ENCODE measurements around the gene JOSD1.

Gene JOSD1

DNA sequence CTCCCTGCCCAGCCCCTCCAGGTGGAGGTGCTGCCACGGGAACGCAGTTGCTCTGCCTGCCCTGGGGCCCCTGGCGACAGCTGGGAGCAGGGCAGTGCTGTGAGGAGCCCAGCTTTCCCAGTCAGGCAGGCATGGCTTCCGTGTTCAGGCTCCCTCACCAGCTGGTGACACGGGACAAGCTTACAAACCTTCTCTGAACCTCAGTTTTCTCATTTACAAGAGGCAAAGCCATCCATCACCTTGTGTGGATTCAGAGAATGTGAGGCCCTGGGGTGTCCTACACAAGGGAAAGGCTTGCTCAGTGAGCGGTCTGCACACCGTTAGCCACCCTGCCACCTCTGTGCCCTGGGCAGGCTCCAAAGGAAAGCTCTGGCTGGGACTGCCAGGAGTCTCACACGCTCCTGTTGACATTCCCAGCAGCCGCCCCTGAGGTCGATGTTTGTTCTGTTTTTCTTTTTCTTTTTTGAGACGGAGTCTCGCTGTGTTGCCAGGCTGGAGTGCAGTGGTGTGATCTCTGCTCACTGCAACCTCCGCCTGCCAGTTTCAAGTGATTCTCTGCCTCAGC is 31.6 kb upstream of the JOSD1 start:
- no peak for DNase-seq

DNA sequence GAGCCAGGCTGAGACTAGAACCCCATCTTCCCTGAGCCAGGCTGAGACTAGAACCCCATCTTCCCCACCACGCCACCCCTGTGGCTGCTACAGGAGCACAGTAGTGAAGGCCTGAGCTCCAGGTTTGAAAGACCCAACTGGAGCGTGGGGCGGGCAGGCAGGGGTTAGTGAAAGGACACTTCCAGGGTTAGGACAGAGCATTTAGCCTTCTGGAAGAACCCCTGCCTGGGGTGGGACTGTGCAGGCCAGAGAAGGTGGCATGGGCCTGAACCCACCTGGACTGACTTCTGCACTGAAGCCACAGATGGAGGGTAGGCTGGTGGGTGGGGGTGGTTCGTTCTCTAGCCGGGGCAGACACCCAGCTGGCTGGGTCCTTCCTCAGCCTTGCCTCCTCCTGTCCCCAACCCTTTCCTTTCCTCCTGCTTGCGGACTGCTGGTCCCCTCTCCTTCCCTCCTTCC is 31.0 kb upstream of the JOSD1 start:
- no peak for DNase-seq

DNA sequence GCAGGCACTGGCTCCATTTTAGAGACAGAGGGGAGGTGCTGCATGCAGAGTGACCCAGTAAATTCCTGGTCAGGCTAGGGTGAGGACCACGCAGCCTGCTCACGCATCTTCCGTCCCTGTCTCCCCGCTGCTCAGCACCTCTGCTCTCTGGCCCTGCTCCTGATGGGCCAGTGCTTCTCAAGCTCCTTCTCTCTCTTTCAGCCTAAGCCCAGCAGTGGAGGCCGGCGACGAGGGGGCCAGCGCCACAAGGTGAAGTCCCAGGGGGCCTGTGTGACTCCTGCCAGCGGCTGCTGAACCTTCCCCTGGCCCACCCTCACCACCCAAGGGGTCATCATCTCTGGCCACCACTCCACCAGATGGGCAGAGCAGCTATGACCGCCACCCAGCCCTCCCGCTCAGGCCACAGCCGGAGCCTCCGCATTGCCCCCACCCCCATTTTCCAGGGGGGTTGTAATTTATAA is 29.7 kb upstream of the JOSD1 start:
- no peak for DNase-seq

DNA sequence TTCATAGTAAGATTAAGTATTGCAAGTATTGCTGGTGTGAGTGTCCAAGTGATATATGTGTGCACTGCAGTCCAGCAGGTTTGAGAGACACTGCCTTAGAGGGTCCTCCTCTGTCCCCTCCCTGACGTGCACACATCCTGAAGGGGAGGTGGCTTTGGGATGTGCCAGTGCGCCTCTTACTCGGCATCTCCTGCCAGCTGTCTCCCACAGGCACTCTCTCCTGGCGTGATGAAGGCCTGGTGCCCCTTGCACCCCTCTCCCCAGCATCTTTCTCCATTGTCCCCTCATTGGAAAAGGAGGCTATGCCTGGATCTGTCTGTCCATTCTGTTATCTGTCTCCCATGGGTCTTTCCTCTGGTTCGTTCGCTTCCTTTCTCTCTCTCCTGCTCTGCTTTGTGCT is 29.2 kb upstream of the JOSD1 start:
- no peak for DNase-seq

DNA sequence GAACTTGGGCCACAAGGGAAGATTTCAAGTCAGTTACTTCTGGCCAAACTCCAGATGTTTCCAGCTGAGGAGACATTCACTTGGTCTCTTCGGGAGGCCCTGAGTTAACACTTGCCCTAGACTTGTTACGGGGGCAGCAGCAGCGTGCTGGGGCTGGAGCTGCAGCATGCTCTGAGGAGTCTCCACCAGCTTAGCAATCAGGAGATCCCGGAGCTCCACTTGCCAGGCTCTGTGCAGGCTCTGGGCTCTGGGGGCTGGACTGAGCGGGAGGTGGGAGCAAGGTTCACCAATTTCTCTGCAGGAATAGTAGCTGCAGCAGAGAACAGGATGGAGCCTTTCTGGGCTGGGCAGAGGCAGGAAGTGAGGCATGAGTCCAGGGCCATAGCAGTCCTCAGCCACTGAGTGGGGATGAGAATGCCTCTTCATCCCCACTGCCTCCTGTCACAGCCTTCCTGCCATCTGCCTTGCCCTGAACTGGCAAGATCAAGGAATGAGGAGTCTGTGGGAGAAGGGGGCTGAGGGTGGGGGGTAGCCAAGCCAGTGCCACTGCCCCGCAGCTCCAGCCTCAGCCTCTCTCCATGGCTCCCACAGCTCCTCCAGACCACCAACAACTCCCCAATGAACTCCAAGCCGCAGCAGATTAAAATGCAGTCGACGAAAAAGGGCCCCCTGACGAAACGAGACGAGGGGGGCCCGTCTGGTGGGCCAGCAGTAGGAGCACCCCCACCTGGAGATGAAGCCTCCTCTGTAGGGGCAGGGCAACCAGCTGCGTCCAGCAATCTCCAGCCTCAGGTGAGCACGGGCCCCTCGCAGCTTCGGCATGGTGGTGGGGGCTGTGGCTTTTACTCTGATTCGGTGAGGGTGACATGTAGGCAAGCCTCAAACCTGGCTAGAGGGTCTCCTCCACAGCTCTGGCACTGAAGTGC is 28.4 kb upstream of the JOSD1 start:
- no peak for DNase-seq

DNA sequence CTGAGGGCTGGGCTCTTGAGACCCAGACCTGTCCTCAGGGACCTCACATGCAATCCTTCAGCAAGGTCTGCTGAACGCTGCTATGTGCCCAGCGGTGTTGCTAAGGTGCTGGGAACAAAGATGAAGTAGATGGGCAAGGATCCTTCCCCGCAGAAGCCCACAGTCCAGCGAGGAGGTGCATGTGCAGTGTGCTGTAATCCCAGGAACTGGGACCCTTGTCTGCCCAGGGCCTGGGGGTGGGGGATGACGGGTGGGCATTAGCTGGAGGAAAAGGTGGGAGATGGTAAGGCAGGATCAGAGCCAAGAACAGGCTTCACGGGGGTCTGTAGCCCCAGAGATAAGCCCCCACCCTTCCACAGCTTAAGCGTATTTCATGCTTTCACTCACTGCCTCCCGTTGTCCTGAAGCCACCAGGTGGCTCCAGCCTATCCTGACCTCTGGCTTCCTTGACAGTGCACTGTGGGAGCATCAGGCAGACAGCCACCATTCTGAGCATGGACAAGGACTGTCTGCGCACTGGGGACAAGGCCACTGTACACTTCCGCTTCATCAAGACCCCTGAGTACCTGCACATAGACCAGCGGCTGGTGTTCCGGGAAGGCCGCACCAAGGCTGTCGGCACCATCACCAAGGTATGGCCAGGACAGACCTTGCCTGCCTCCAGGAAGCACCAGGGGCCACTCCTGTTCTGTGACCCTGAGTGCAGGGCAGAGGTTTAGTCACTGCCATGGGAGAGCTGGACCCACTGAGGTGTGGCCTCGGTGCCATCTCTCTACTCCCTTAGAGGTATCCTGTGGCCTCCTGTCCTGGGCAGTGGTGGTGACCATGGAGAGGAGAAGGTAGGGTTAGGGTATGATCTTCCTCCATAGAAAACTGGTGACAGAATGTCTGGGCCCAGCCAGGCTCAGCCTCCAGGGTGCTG is 27.0 kb upstream of the JOSD1 start:
- no peak for DNase-seq

DNA sequence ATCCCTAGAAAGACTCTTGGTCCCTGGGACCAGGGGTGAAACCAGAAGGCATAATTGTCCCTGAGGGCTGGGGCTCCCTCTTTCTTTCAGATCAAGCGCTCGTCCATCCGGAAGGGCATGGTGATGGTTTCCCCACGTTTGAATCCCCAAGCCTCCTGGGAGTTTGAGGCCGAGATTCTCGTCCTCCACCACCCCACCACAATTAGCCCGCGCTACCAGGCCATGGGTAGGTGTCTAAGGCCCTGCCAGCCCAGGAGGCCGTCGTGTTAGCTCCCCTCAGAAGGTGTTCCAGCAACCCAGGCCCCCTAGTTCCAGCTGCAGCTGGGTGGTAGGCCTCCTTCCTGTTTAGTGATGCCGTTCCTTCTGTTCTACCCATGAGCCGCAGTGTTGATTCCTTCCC is 26.4 kb upstream of the JOSD1 start:
- no peak for DNase-seq

DNA sequence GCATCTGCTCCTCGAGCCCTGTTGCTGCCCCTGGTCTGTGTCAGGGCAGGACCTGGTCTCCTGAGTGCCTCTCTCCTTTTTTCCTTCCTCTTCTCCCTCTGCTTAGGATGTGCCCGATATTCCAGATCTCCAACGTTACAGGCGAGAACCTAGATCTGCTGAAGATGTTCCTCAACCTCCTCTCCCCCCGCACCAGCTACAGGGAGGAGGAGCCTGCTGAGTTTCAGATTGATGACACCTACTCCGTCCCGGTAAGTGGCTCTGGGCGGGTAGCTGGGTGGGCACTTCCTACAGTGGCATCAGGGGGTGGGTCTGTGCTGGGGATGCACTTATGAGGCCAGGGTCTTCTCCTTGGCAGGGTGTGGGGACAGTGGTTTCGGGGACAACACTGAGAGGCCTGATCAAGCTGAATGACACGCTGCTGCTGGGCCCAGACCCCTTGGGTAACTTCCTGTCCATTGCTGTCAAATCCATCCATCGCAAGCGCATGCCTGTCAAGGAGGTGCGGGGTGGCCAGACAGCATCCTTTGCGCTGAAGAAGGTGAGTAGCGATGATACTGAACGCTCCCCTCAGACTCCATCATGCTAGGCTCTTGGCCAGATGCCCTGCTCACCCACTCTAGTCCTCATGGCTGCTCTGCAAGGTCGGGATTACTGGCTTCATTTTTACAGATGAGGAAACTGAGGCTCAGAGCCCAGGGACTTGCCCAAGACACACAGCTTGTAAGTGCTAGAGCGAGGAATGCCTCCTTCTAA is 25.3 kb upstream of the JOSD1 start:
- no peak for DNase-seq

DNA sequence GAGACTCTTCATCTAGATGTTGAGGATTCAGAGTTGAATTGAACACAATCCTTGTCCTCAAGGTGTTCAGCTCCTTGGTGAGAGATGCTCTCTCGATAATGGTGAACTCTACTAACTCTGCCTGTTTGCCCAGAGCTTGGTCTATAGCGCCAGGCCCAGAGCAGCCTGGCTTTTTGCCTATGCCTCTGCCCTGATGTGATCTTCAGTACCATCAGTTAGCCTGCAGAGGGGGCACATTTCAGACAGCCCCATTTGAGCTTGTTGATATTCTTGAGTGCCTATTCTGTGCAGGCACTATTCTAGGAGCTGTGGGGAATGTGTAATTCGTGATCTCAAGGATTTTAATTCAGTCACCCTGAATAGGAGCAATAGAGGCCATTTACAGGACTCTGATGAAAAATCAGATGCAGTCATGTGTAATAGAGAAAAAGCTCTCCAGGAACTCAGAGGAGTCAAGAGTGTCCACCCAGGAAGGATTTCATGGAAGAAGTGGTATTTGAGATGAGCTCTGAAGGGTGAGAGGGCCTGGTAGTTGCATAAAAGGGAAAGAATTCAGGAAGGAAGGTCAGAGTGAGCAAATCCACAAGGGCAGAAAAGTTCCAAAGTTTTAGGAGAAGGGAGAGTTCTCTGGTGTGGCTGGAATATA is 24.3 kb upstream of the JOSD1 start:
- DNase-seq = no peak

DNA sequence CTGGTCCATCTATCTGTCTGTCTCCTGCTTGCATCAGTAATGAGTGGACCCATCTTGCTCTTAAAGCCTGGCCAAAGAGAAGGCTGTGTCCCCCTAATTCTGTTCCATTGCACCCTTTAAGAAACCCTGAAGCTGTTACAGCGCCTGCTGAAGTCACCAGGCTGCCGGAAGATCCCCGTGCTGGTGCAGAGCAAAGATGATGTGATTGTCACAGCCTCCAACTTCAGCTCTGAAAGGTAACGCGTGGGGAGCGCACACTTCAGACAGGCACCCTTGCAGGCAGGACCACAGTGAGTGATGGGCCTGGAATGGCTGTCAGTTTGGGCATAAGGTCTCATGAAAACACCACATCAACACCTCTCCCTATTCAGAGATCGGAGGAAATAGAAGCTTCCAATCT is 23.4 kb upstream of the JOSD1 start:
- no peak for DNase-seq

DNA sequence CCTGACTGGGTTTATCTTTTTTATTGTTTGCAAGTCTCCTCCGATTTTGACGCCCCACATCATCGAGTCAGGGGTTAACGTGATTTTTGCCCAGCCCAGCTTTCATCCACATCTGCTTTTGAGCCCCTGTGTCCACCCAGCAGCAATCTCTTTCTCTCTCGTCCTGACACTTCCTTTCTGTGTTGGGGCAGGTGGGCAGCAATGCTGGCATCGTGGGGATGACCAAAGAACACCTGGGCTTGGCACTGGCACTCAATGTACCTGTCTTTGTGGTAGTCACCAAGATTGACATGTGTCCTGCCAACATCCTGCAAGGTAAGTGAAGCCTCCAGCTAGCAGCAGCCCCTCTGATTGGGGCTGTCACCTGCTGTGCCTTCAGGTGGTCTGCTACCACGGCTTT is 20.8 kb upstream of the JOSD1 start:
- no peak for DNase-seq

DNA sequence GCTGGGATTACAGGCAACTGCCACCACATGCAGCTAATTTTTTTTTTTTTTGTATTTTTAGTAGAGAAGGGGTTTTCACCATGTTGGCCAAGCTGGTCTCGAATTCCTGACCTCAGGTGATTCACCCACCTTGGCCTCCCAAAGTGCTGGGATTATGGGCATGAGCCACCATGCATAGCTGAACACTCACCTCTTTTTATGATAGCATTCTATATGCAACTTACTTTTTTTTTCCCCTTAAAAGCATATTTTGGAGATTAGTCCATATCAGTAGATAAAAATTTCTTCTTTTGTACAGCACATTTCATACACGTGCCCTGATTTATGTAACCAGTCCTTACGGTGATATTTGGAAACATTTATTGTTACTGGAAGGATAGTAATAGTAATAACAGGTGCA is 19.6 kb upstream of the JOSD1 start:
- DNase-seq = no peak

DNA sequence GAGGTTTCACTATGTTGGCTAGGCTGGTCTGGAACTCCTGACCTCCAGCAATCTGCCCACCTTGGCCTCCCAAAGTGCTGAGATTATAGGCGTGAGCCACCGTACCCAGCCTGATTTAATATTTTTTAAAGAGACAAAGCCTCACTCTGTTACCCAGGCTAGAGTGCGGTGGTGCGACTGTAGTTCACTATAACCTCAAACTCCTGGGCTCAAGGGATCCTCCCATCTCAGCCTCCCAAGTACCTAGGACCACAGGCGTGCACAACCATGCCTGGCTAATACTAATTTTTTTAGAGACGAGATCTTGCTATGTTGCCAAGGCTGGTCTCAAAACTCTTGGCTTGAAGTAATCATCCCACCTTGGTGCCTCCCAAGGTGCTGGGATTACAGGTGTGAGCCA is 18.5 kb upstream of the JOSD1 start:
- no peak for DNase-seq

DNA sequence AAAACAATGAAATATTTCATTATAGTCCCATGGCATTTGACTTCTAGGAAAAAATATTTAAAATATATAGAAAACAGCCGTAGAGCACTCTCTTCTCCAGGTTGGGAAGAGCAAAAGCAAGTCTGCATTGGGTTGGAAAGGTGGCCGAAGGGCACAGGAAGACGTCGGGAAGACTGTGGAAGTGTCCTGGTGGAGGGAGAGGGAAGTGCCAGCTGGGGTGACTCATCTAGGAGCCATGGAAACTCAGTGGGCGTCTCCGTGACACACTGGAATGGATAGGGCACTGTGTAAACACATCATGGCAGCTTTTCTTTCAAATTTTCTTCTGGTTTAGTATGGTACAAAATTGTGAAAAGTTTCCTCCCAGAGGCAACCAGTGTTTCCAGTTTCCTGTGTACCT is 17.7 kb upstream of the JOSD1 start:
- no peak for DNase-seq

DNA sequence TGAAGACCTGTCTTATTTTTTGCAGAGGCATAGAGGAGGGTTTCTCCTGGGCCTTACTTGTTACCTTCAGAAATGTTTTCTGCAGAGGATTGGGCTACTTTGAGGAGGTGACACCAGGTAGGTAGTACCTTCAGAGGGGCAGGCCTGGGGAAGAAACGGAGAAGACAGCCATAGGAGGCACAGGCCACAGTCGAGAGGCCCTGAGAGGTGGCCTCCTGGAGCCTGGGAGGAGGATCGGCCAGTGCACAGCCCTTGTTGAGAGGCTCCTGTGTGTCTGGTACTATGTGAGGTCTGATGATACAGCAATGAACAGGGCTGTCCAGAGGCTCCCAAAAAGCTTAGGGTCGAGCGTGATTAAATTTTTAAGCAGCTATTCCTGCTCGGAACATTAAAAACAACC is 16.5 kb upstream of the JOSD1 start:
- DNase-seq = no peak

DNA sequence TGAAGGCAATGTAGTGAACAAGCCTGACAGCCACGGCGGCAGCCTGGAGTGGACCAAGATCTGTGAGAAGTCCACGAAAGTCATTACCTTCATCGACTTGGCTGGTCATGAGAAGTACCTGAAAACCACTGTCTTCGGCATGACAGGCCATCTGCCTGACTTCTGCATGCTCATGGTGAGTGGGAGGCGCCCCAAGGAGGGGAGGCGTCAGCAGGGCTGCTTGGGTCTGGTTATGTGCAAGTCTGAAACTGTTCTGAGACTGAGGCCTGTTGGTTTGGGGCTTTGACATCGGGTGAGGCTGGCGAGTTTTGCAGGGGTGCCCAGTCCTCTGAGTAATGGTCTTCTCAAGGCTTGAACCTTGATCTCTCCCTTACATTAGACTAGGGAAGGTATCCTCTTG is 16.1 kb upstream of the JOSD1 start:
- DNase-seq = no peak

DNA sequence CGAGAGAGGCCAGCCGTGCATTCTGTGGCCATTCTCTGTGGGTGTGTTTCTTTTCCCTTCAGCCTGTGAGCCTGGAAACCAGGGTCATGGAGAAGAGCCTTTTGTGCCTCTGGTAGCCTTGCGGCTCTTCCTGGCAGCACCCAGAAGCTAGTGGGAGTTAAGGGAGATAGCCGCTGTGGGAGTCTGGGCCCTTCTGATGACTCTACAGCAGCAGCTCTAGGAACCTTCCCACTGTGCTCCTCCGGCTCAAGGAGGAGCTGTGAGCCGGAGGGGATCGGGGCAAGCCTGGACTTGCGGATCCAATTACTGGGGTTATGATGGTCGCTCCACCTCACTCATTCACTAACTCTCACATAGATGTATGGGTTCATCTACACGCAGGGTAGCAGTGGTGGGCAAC is 15.5 kb upstream of the JOSD1 start:
- DNase-seq = no peak

DNA sequence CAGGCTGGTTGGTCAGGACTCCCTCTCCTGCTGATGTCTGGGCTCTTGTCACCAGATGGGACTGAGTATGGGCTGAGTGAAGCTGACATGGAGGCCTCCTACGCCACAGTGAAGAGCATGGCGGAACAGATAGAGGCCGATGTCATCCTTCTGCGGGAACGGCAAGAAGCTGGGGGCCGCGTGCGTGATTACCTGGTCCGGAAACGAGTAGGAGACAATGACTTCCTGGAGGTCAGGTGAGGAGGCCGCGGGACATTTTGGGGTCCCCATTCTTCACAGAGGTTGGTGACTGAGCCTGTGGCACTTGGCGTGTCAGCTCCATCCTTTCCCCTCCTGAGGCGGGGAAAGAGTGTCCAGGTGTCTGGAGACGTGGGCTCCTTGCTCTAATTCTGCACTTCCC is 15.1 kb upstream of the JOSD1 start:
- DNase-seq = no peak

DNA sequence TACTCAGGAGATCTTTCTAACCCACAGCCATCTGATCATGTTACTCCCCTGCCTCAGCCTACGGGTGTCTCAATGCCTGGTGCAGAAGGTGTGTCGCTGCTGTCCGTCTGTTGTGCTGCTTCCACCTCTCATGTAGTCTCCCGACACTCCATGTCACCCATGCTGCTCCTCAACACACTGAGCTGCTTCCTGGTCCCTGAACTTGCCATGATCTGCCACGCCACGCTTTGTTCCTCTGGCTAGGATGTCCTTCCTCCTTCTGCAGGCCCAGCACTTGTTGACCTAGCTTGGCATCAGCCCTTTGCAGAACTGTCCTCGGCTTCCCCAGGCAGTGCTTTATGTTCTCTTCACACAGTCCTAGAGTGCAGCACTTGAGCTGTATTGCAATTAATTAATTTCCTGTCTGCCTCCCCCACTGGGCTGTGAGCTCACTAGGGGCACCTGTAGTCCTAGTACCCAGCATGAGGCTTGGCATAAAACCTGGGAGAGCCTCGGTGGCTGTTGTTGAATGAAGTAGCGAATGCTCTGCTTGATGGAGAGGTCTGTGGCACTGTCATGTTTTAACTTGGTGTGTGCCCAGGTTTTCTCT is 14.5 kb upstream of the JOSD1 start:
- DNase-seq = no peak

DNA sequence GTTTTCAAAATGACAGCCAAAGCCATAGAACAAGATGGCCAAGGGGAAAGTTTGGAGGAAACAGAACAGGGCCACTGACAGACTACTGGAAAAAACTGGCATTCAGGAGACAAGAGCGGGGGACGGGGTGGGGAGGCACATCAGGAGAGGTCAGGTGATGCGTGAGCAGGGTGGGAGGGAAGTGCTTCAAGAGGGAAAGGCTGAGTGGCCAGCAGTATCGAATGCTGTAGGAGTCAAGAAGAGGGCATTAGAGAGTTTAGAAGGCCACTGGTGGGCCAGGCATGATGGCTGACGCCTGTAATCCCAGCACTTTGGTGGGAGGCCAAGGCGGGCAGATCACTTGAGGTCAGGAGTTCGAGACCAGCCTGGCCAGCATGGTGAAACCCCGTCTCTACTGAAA is 13.2 kb upstream of the JOSD1 start:
- DNase-seq = no peak

DNA sequence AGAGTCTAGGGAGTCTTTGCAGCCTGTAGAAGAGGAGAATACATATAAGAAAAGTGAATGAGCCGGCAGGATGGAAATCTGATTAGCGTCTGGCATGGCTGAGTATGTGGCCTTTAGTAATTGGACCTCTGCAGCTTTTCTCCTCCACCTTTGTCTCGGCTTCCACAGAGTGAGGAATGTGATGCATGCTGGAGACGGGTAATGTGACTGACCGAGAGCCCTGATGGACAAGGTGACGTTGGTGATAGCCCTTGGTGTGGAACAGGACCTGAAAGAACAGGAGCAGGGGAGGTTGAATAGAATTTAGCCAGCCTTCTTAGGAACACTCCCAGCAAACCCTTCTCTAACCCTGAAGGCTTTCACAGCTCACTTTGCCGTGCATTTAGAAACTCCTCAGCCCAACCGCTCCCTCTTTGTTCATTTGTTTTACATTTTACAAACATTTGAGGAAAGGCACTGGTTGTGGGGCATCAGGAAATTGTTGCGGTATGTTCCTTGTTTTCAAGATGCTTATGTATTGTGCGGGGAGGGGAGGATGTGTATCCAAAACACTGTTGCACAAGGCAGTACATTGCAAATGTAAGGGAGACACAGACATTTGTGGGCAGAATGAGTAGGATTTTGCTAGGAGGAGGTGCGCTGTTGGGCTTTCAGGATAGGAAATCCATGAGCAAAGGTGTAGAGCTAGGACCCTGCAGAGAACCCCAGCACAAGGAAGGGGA is 11.9 kb upstream of the JOSD1 start:
- no peak for DNase-seq
